HS-27A (cell line): ENCODE results near the gene OSTN.

ENCODE experiments used
- DNase-seq: peaks from one replicate; pipeline ENCODE4 v3.0.0-alpha.2; 2012; ENCODE audit warnings: low read depth, missing footprints

The OSTN gene

GRCh38 chr3:191313296-191313695 lies 114.3 kb downstream of the OSTN start:
- DNase-seq: no peak

- DNase-seq: no peak
These were observed 115.2 kb downstream of the OSTN start for GRCh38 chr3:191314109-191314728.
